GM12873 (cell line): Measurements from ENCODE around the gene VSTM2B.

Experiments used
- TF ChIP-seq, protein P1 (sequence below): IDR thresholded peaks from 2 replicates; pipeline ENCODE4 v1.5.1; 2012; ENCODE audit warnings: low read depth, mild to moderate bottlenecking, moderate library complexity, low read length, control low read depth; ENCODE audit not compliant: insufficient read depth; ENCODE audit errors: missing control alignments

VSTM2B gene

DNA sequence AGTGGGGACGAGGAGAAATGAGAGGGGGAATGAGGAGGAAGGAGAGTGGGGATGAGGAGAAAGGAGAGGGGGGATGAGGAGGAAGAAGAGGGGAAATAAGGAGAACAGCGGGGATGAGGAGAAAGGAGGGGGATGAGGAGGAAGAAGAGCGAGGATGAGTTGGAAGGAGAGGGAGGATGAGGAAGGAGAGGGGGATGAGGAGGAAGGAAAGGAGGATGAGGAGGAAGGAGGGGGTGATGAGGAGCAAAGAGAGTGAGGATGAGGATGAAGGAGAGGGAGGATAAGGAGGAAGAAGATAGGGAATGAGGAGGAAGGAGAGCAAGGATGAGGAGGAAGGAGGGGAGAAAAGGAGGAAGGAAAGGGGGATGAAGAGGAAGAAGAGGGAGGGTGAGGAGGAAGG lies 14.0 kb upstream of the VSTM2B start:
- TF ChIP-seq, protein P1, sequence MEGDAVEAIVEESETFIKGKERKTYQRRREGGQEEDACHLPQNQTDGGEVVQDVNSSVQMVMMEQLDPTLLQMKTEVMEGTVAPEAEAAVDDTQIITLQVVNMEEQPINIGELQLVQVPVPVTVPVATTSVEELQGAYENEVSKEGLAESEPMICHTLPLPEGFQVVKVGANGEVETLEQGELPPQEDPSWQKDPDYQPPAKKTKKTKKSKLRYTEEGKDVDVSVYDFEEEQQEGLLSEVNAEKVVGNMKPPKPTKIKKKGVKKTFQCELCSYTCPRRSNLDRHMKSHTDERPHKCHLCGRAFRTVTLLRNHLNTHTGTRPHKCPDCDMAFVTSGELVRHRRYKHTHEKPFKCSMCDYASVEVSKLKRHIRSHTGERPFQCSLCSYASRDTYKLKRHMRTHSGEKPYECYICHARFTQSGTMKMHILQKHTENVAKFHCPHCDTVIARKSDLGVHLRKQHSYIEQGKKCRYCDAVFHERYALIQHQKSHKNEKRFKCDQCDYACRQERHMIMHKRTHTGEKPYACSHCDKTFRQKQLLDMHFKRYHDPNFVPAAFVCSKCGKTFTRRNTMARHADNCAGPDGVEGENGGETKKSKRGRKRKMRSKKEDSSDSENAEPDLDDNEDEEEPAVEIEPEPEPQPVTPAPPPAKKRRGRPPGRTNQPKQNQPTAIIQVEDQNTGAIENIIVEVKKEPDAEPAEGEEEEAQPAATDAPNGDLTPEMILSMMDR: no peak

DNA sequence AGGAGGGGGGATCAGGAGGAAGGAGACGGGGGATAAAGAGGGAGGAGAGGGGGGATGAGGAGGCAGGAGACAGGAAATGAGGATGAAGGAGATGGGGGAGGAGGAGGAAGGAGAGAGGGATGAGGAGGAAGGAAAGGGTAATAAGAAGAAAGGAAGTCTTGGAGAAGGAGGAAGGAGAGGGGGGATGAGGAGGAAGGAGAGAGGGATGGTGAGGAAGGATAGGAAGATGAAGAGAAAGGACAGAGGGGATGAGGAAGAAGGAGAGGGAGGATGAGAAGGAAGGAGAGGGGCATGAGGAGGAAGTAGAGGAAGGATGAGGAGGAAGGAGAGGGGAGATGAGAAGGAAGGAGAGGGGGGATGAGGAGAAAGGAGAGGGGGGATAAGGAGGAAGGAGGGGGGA lies 13.0 kb upstream of the VSTM2B start:
- TF ChIP-seq, protein P1: no peak

DNA sequence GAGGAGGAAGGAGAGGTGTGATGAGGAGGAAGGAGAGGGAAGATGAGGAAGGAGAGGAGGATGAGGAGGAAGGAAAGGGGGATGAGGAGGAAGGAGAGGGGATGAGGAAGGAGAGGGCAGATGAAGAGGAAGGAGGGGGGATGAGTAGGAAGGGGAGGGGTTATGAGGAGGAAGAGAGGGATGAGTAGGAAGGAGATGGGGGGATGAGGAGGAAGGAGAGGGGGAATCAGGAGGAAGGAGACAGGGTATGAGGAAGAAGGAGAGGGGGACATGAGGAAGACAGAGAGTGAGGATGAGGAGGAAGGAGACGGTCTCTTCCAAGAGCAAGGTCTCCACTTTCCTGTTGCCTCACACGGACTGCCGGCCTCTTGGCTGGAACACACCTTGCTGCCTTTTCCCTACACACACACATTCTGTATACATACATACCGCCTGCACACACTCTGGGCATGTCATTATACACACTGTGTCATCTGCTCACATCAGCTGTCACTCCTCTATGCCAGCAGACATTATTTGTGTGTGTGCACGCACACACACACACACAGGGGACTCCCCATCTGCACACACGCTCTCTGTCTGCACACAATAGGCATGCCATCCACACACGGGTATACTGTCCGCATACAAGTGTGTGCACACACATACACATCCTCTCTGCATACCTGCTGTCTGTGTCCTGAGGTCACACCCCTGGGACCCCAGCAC lies 11.1 kb upstream of the VSTM2B start:
- TF ChIP-seq, protein P1: no peak

DNA sequence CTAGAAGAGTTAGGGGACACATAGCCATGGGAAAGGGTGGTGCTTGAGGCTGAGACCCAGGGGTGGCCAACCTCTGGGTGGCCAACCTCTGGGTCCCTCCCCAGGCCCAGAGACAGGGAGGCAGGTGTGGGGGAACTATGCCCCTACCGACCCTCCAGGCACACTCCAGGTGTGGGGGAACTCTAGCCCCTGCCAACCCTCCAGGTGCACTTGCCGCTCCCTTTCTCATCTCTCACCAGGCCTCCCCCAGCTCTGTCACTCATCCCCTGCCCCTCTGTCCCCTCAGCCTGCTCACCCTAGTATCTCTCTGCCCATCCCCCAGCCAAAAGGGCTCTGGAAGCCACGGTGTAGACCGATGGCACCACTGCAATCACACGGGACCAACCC lies 10.6 kb upstream of the VSTM2B start:
- TF ChIP-seq, protein P1: no peak

DNA sequence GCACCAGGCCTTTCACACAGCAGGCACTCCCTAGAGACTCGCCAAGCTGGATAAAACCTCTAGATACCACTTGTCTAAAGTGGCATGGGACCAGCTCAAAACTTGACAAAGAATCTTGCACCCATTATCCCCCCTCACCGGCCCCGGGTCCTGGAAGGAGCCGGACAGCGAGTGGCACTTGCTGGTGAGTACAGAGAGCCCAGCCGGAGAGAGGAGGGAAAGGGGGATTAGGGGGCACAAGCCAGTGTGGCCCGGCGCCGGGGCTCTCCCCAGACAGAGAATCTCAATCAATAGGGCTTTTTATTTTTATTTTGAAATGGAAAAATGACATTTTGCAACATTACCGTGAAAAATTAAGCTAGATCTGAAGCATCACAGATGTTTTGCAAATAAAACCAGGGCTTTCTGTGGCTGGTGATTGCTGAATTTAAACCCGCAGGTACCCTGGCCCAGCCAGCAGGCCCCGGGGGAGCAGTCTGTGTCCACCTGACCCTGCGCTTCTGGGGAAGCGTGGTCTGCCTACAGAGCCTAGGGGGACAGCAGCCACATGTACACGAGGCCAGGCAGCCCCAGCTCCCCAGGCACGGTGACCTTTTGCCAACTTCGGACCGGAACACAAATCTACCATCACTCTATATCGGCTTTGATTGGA lies 10.0 kb upstream of the VSTM2B start:
- TF ChIP-seq, protein P1: no peak

DNA sequence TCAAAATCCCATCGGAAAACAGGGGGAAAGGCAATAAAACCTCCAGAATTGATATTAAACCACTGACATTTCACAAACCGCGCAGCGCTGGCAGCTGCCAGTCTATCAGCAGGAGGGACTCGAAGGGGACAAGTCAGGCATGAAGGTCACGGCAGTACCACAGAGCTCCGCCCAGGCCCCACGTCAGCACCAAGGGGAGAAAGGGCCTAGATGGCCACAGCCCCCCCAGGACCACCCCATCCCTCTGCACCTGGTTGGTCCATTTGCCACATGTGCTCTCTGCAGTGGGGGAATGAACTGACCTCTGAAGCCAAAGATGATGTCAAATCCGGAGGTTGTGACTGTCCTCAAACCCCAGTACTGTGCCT lies 9.5 kb upstream of the VSTM2B start:
- TF ChIP-seq, protein P1: no peak

DNA sequence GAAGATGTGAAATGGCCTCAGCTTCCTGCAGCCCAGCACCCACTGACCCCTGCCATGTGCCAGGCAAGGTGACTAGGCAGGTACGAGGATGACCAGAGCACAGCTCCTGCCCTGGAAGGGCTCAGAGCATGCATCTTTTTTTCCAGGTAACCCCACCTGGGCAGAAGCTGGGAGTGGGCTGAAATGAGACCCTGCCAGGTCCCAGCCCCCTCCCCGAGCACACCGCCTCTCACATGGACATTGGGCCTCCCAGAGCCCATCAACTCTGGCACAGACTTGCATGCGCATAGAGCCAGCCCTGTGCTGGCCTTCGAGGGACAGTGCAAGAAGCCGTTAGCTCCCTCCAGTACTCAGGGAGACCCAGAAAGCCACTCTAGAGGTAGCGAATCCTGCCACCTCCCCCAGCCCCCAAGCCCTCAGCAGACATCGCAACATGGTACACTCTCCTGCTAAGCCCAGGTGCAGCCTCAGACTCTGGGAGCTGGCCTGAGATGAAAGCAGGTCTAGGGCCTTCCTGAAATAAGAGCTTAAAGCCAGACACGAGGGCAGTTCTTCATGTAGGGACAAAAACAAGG lies 8.9 kb upstream of the VSTM2B start:
- TF ChIP-seq, protein P1: no peak
